HUES64 (cell line): ENCODE measurements around the gene SPACA4.

Source experiments
- H3K27ac ChIP-seq: 2 replicates; pipeline ENCODE4 v1.7.0; 2013; ENCODE audit warnings: low read depth, low read length, inconsistent platforms
- H3K27me3 ChIP-seq: 2 replicates; pipeline ENCODE4 v1.6.1; 2013; ENCODE audit warnings: mild to moderate bottlenecking, low read length; ENCODE audit not compliant: insufficient read depth
- H3K36me3 ChIP-seq: 2 replicates; pipeline ENCODE4 v1.6.1; 2013; ENCODE audit warnings: mild to moderate bottlenecking, low read length; ENCODE audit not compliant: insufficient read depth
- H3K4me1 ChIP-seq: 2 replicates; pipeline ENCODE4 v1.6.1; 2013; ENCODE audit warnings: mild to moderate bottlenecking, low read length, moderate library complexity; ENCODE audit not compliant: insufficient read depth
- H3K4me3 ChIP-seq: 2 replicates; pipeline ENCODE4 v1.5.1; 2013; ENCODE audit warnings: mild to moderate bottlenecking, low read length, moderate library complexity
- H3K9ac ChIP-seq: 2 replicates; pipeline ENCODE4 v1.6.1; 2013; ENCODE audit warnings: mild to moderate bottlenecking, low read depth, low read length
- H3K9me3 ChIP-seq: 2 replicates; pipeline ENCODE4 v1.6.1; 2013; ENCODE audit warnings: low read depth, low read length; ENCODE audit not compliant: insufficient read depth
- WGBS: fragments of 150-250, 120-280 bp; methylation state at CpG from one replicate; pipeline ENCODE4 v1.1.7; 2013; ENCODE audit warnings: missing lambda C conversion rate; 5-methylcytosine and 5-hydroxymethylcytosine counted together

The SPACA4 gene

GRCh38 chr19:48598996-48599700, 7.4 kb upstream of the SPACA4 start:
- H3K9me3 ChIP-seq, result no peaks in the 10 kb centered on the region
- H3K4me1 ChIP-seq, result no peaks in the 10 kb centered on the region
- H3K27ac ChIP-seq, result no peak overlapping the region
- WGBS, result 85% methylated on average over 30 of the region's 30 CpGs
- H3K27me3 ChIP-seq, result no peaks in the 10 kb centered on the region
- H3K4me3 ChIP-seq, result no peak overlapping the region
- no peak overlapping the region for H3K9ac ChIP-seq
- H3K36me3 ChIP-seq, result no peaks in the 10 kb centered on the region

- Histone ChIP-seq H3K27me3 (no peaks in the 10 kb centered on the region), H3K36me3 (no peaks in the 10 kb centered on the region), H3K4me3 (no peak overlapping the region), H3K9ac (no peak overlapping the region), H3K9me3 (no peaks in the 10 kb centered on the region), H3K4me1 (no peaks in the 10 kb centered on the region), H3K27ac (no peak overlapping the region)
- WGBS, result 92% methylated on average over 21 of the region's 21 CpGs
Measured at GRCh38 chr19:48600679-48601417, 5.7 kb upstream of the SPACA4 start.

- H3K9ac ChIP-seq, result no peak overlapping the region
- H3K4me1 ChIP-seq, result no peaks in the 10 kb centered on the region
- H3K9me3 ChIP-seq, result no peaks in the 10 kb centered on the region
- H3K27ac ChIP-seq, result no peak overlapping the region
- no peak overlapping the region for H3K4me3 ChIP-seq
- H3K27me3 ChIP-seq, result no peaks in the 10 kb centered on the region
- WGBS, result 95% methylated on average over 9 of the region's 9 CpGs
- H3K36me3 ChIP-seq, result no peaks in the 10 kb centered on the region
Measured at GRCh38 chr19:48603001-48603400, 3.5 kb upstream of the SPACA4 start.

- Histone ChIP-seq H3K27ac (no peak overlapping the region), H3K9me3 (no peaks in the 10 kb centered on the region), H3K9ac (no peak overlapping the region), H3K4me3 (no peak overlapping the region), H3K27me3 (no peaks in the 10 kb centered on the region), H3K36me3 (no peaks in the 10 kb centered on the region), H3K4me1 (no peaks in the 10 kb centered on the region)
- WGBS, result 96% methylated on average over 39 of the region's 39 CpGs
Measured at GRCh38 chr19:48603449-48603848, 3.1 kb upstream of the SPACA4 start.

GRCh38 chr19:48603850-48604249, 2.7 kb upstream of the SPACA4 start:
- H3K9ac ChIP-seq, result no peak overlapping the region
- H3K27ac ChIP-seq, result no peak overlapping the region
- H3K4me3 ChIP-seq, result no peak overlapping the region
- 96% methylated on average over 9 of the region's 9 CpGs for WGBS
- no peaks in the 10 kb centered on the region for H3K27me3 ChIP-seq
- H3K36me3 ChIP-seq, result no peaks in the 10 kb centered on the region
- no peaks in the 10 kb centered on the region for H3K9me3 ChIP-seq
- no peaks in the 10 kb centered on the region for H3K4me1 ChIP-seq

GRCh38 chr19:48607359-48607755, 815 bp downstream of the SPACA4 start:
- Histone ChIP-seq H3K27me3 (no peaks in the 10 kb centered on the region), H3K9ac (no peak overlapping the region), H3K36me3 (no peaks in the 10 kb centered on the region), H3K4me3 (no peak overlapping the region), H3K27ac (no peak overlapping the region), H3K9me3 (no peaks in the 10 kb centered on the region), H3K4me1 (no peaks in the 10 kb centered on the region)
- 94% methylated on average over 7 of the region's 7 CpGs for WGBS

GRCh38 chr19:48608798-48609263, 2.3 kb downstream of the SPACA4 start:
- Histone ChIP-seq H3K9ac (no peak overlapping the region), H3K27ac (no peak overlapping the region), H3K4me3 (no peak overlapping the region), H3K4me1 (no peaks in the 10 kb centered on the region), H3K27me3 (no peaks in the 10 kb centered on the region), H3K36me3 (no peaks in the 10 kb centered on the region), H3K9me3 (no peaks in the 10 kb centered on the region)
- WGBS, result 71% methylated on average over 6 of the region's 9 CpGs

GRCh38 chr19:48609571-48610108, 3.1 kb downstream of the SPACA4 start:
- Histone ChIP-seq H3K27me3 (no peaks in the 10 kb centered on the region), H3K36me3 (no peaks in the 10 kb centered on the region), H3K27ac (no peak overlapping the region), H3K4me3 (no peak overlapping the region), H3K9me3 (no peaks in the 10 kb centered on the region), H3K9ac (no peak overlapping the region), H3K4me1 (0 out of 2 replicates have a peak, but pooled peaks cover under 1% of the 10 kb centered on the region)
- WGBS, result 95% methylated on average over 20 of the region's 20 CpGs

- peaks cover 19% of the 10 kb centered on the region for H3K36me3 ChIP-seq
- no peak overlapping the region for H3K27ac ChIP-seq
- no peak overlapping the region for H3K9ac ChIP-seq
- H3K4me3 ChIP-seq, result no peak overlapping the region
- peaks cover 23% of the 10 kb centered on the region for H3K4me1 ChIP-seq
- no peaks in the 10 kb centered on the region for H3K27me3 ChIP-seq
- WGBS, result 93% methylated on average over 14 of the region's 14 CpGs
- H3K9me3 ChIP-seq, result no peaks in the 10 kb centered on the region
Measured at GRCh38 chr19:48611872-48612271, 5.3 kb downstream of the SPACA4 start.

- Histone ChIP-seq H3K27ac (no peak overlapping the region; the same call in 1 of the 2 replicates), H3K4me1 (peaks cover 33% of the 10 kb centered on the region), H3K9me3 (no peaks in the 10 kb centered on the region), H3K27me3 (no peaks in the 10 kb centered on the region), H3K36me3 (peaks cover 33% of the 10 kb centered on the region), H3K9ac (peak overlapping the region; percentile 84; the same call in 1 of the 2 replicates), H3K4me3 (no peak overlapping the region)
- WGBS, result 96% methylated on average over 39 of the region's 39 CpGs
Measured at GRCh38 chr19:48613024-48613851, 6.7 kb downstream of the SPACA4 start.
